IgD-negative memory B cell (primary cell): ENCODE data around the gene TTC3. TPM values are rescaled to one million over a fixed set of nuclear protein-coding genes. Genes with fewer than 3 reads are reported as not detected.
A peak's percentile ranks its signal among the peaks of the same experiment; 100 is the strongest.
"Not testable (repeated sequence)": the region's sequence is repeated elsewhere in the genome, so short reads cannot be mapped to it uniquely, and the experiment has no call there.

Source experiments
- H3K27ac Mint-ChIP-seq, 3 donors: one replicate each; pipeline ENCODE4 v1.8.0; 2020 to 2022; ENCODE audit warnings: mild to moderate bottlenecking in 3 of 3, mixed read lengths in 3 of 3, moderate library complexity in 1 of 3
- H3K27me3 Mint-ChIP-seq: one replicate; pipeline ENCODE4 v1.8.0; 2021; ENCODE audit warnings: mixed read lengths
- H3K36me3 Mint-ChIP-seq: one replicate; pipeline ENCODE4 v1.8.0; 2020; ENCODE audit warnings: mild to moderate bottlenecking, mixed read lengths
- H3K4me1 Mint-ChIP-seq, 3 donors: one replicate each; pipeline ENCODE4 v1.8.0; 2020 to 2022; ENCODE audit warnings: mixed read lengths in 3 of 3, mild to moderate bottlenecking in 1 of 3
- H3K4me3 Mint-ChIP-seq, 4 donors: one replicate each; pipeline ENCODE4 v1.8.0; 2020 to 2022; ENCODE audit warnings: mild to moderate bottlenecking in 4 of 4, mixed read lengths in 4 of 4, moderate library complexity in 3 of 4
- H3K9me3 Mint-ChIP-seq, 3 donors: one replicate each; pipeline ENCODE4 v1.8.0; 2020 to 2021; ENCODE audit warnings: mixed read lengths in 3 of 3, mild to moderate bottlenecking in 1 of 3
- polyA plus RNA-seq: library from polyadenylated mRNA; unstranded; fragments of 300-500 nt; fragmentation: Illumina TruSeq; gene quantifications from one replicate; pipeline ENCODE4 v1.2.3, GENCODE V29; 2021

The TTC3 gene
- polyA plus RNA-seq, 1 donor from 2014 or later: 82.7 TPM

DNA sequence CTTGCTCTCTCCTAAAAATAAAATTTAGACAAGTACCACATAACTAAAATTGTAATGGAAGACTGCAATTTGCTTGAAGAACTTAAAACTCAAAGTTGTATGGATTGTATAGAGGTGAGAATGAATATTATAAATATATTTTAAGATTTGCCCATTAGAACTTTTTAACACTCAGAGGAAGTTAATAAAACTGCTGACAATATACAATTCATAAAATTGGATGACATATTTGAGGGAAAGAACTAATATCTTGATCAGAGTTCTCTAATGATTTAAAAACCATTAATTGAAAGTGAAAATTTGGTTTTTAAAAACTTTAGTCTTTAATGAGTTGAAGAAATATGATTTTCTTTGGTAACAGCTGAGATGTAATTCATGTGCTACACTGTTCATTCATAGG, 20.9 kb downstream of the TTC3 start:
- no peaks in the 10 kb centered on the region for H3K4me1 Mint-ChIP-seq
- H3K27ac Mint-ChIP-seq: no peak overlapping the region
- peaks cover 17% of the 10 kb centered on the region for H3K36me3 Mint-ChIP-seq
- H3K27me3 Mint-ChIP-seq: no peaks in the 10 kb centered on the region
- no peak overlapping the region for H3K4me3 Mint-ChIP-seq
- no peaks in the 10 kb centered on the region for H3K9me3 Mint-ChIP-seq

DNA sequence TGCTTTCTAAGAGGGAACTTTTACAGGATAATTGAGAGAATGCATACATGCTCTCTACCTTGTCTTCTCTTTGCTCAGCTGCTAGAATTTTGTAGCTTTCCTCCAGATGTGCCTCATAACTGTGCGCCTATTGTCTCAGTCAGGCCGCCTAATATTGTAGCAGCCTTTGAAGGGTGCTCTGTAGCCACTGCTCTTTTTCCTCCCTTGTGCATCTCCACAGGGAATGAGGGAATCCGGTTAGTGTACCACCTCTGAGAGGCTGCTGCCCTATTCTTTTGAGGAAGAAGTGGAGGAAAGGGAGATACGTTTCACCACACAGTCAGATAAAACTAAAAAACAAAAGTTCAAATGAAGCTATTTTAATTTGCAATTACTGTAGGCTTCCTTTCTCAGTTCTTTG, 22.8 kb downstream of the TTC3 start:
- Mint-ChIP-seq H3K4me3 (no peak overlapping the region), H3K9me3 (no peaks in the 10 kb centered on the region), H3K36me3 (peaks cover 17% of the 10 kb centered on the region), H3K27ac (no peak overlapping the region), H3K4me1 (no peaks in the 10 kb centered on the region), H3K27me3 (no peaks in the 10 kb centered on the region)

DNA sequence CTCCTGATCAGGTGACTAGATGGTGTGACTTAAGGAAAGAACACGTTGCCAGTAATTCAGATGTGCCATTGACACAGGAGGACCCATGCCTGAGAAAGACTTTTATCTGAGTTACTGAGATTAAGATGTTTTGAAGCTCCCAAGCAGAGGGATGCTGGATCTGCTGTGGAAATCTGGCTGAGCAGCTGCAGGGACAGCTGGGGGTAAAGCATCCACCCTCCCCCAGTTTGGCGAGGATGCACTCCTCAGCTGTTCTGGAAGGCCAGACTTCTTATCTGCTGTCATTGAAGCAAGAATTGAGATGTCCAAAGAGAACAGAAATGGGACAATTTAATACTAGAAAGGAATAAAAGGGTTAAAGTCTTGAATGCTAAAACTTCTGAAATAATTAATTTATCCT, 25.7 kb downstream of the TTC3 start:
- Mint-ChIP-seq H3K9me3 (no peaks in the 10 kb centered on the region), H3K36me3 (peaks cover 16% of the 10 kb centered on the region), H3K4me3 (no peak overlapping the region), H3K27ac (no peak overlapping the region), H3K27me3 (no peaks in the 10 kb centered on the region), H3K4me1 (no peaks in the 10 kb centered on the region)

DNA sequence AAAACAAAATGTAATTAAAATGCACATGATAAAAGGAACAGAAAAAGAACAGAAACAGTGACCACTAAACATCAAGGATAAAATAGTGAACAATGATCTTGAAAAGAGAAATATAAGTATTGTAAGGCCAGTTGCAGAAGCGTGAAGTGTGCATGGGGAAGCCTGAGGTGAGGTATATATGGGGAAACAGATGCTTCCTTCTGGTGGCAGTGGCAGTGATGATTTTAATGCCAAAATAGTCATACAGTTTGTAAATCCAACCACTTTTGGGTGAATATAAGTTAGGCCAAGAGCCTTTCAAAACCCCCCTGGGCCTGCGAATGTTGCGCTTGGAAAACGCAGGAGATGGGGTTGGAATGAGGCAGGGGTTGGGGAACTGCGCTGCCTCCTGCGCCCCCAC, 27.3 kb downstream of the TTC3 start:
- no peak overlapping the region for H3K27ac Mint-ChIP-seq
- H3K4me3 Mint-ChIP-seq: no peak overlapping the region
- H3K36me3 Mint-ChIP-seq: peaks cover 19% of the 10 kb centered on the region
- H3K4me1 Mint-ChIP-seq: no peaks in the 10 kb centered on the region
- no peaks in the 10 kb centered on the region for H3K27me3 Mint-ChIP-seq
- peaks cover 0 to 2% (median 0%) of the 10 kb centered on the region in 3 donors for H3K9me3 Mint-ChIP-seq

DNA sequence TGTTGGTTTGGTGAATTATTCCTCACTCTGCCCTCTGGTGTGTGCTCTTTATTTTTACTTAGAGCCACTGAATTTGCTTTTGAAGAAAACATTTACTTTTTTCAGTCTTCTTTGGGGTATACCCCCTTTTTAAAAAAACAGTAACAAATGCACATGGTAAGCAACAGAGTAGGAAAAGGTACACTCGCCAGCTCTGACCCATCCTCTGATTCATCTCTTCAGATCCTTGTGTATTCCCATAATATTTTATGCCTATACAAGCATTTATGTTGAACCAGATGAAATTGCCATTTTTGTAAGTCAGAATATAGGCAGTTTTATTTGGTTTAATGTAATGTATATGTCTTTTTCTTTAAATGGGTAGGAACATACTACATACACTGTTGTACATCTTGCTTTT, 28.3 kb downstream of the TTC3 start:
- no peak overlapping the region for H3K4me3 Mint-ChIP-seq
- H3K27ac Mint-ChIP-seq: no peak overlapping the region
- no peaks in the 10 kb centered on the region for H3K4me1 Mint-ChIP-seq
- H3K36me3 Mint-ChIP-seq: peaks cover 18% of the 10 kb centered on the region
- H3K27me3 Mint-ChIP-seq: no peaks in the 10 kb centered on the region
- peaks cover 0 to 2% (median 0%) of the 10 kb centered on the region in 3 donors for H3K9me3 Mint-ChIP-seq

DNA sequence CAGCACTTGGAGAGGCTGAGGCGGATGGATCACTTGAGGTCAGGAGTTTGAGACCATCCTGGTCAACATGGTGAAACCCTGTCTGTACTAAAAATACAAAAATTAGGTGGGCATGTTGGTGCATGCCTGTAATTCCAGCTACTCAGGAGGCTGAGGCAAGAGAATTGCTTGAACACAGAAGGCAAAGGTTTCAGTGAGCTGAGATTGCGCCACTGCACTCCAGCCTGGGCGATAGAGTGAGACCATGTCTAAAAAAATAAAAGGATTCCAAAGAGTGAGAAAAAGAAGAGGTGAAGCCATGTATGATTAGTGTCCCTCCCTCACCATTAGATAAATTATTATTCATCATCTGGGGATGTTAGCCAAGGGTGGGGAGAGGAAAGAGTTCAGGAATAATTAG, 29.7 kb downstream of the TTC3 start:
- not testable (repeated sequence) for H3K4me1 Mint-ChIP-seq, H3K27me3 Mint-ChIP-seq, H3K27ac Mint-ChIP-seq, H3K9me3 Mint-ChIP-seq, H3K4me3 Mint-ChIP-seq
- H3K36me3 Mint-ChIP-seq: peaks cover 14% of the 10 kb centered on the region

DNA sequence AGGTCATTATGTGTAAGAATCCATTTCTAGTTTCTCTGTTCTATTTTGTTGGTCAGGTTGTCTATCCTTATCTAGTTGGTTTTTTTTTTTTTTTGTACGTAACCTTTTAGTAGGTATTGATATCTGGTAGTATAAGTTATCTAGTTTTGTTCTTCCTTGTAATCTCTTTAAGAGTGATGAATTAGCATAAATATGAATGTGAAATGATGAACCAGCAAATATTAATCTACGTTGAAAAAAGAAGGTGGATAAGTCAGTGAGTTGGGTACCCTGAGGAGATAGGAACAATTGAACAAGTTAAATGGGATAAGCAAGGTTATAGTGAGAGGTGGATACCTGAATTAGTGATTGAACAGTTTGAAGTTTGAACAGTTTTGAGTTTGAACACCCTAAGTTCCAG, 33.9 kb downstream of the TTC3 start:
- no peak overlapping the region for H3K27ac Mint-ChIP-seq
- peaks cover 0 to 2% (median 0%) of the 10 kb centered on the region in 3 donors for H3K9me3 Mint-ChIP-seq

DNA sequence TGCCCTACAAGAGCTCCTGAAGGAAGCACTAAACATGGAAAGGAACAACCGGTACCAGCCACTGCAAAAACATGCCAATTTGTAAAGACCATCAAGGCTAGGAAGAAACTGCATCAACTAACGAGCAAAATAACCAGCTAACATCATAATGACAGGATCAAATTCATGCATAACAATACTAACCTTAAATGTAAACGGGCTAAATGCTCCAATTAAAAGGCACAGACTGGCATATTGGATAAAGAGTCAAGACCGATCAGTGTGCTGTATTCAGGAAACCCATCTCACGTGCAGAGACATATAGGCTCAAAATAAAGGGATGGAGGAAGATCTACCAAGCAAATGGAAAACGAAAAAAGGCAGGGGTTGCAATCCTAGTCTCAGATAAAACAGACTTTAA, 38.0 kb downstream of the TTC3 start:
- H3K4me1 Mint-ChIP-seq, H3K27ac Mint-ChIP-seq: not testable (repeated sequence)

More for the DNA sequence above, 33.9 kb downstream of the TTC3 start:
- Mint-ChIP-seq H3K4me1 (no peaks in the 10 kb centered on the region), H3K27me3 (no peaks in the 10 kb centered on the region), H3K36me3 (peaks cover 14% of the 10 kb centered on the region), H3K4me3 (no peak overlapping the region)

DNA sequence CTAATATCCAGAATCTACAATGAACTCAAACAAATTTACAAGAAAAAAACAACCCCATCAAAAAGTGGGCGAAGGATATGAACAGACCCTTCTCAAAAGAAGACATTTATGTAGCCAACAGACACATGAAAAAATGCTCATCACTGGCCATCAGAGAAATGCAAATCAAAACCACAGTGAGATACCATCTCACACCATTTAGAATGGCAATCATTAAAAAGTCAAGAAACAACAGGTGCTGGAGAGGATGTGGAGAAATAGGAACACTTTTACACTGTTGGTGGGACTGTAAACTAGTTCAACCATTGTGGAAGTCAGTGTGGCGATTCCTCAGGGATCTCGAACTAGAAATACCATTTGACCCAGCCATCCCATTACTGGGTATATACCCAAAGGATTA, 41.2 kb downstream of the TTC3 start:
- H3K27me3 Mint-ChIP-seq, H3K27ac Mint-ChIP-seq, H3K9me3 Mint-ChIP-seq, H3K36me3 Mint-ChIP-seq, H3K4me1 Mint-ChIP-seq, H3K4me3 Mint-ChIP-seq: not testable (repeated sequence)

More for the DNA sequence above, 38.0 kb downstream of the TTC3 start:
- not testable (repeated sequence) for H3K4me3 Mint-ChIP-seq, H3K27me3 Mint-ChIP-seq, H3K9me3 Mint-ChIP-seq
- peaks cover 10% of the 10 kb centered on the region for H3K36me3 Mint-ChIP-seq

DNA sequence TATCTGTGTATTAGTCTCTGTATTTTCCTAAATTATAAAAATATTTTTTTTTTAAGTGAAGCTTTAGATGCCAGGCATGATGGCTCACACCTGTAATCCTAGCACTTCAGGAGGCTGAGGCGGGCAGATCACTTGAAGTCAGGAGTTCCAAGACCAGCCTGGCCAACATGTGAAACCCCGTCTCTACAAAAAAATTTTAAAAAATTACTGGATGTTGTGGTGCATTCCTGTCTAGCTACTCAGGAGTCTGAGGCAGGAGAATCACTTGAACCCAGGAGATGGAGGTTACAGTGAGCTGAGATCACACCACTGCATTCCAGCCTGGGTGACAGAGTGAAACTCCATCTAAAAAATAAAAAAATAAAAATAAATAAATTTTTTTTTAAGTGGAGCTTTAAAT, 43.4 kb downstream of the TTC3 start:
- not testable (repeated sequence) for H3K36me3 Mint-ChIP-seq, H3K4me3 Mint-ChIP-seq, H3K27ac Mint-ChIP-seq, H3K9me3 Mint-ChIP-seq, H3K27me3 Mint-ChIP-seq, H3K4me1 Mint-ChIP-seq

DNA sequence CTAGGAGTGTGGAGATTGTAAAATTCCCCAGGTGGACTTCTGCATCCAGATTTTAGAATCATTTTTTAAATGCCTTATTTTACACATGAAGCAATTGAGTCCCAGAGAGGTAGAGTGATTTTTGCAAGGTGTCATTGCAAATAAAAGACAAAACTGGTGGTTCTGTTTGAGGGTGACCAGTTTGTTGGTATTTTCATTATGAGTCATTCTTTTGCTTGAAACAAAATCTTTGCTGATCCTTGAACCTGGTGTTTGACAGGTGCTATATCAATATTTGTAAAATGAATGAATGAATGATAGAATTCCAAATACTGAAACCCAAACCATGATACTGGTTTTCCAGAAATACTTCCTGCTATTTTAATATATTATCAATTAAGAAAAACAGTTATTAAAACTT, 44.1 kb downstream of the TTC3 start:
- peaks cover 7% of the 10 kb centered on the region for H3K36me3 Mint-ChIP-seq
- H3K27me3 Mint-ChIP-seq: no peaks in the 10 kb centered on the region
- H3K4me3 Mint-ChIP-seq: no peak overlapping the region
- peaks cover 0 to 3% (median 2%) of the 10 kb centered on the region in 3 donors for H3K4me1 Mint-ChIP-seq
- H3K9me3 Mint-ChIP-seq: peaks cover 0 to 1% (median 0%) of the 10 kb centered on the region in 3 donors
- H3K27ac Mint-ChIP-seq: no peak overlapping the region

DNA sequence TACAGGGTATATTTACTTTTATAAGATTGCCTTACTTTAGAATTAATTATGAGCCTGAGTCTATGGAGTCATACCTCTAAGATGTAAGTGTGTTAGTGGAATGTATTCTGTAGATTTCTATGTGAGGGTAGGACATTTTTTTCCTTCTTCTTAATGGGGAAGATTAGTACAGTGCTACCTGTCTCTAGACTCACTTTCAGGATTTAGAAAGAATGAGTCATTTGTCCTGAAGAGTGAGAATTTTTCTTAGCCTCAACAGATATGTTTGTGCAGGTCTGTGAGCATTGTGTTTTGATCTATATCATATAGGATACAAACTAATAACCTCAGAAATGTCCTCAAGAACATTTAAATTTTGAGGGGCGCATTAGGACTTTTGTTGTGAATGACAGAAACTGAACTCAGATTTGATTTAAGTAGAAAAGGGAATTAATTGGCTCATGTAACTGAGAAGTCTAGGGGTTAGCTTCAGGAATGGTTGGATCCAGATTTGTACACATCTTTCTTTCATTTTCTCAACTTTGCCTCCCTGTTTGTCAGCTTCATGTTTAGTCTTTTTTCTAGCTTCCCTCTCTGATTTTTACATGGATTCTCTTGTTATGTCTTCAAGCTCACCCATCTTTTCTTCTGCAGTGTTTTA, 45.3 kb downstream of the TTC3 start:
- Mint-ChIP-seq H3K27ac (no peak overlapping the region), H3K27me3 (no peaks in the 10 kb centered on the region), H3K4me1 (peaks cover 0 to 3% (median 2%) of the 10 kb centered on the region in 3 donors), H3K4me3 (no peak overlapping the region), H3K9me3 (peaks cover 0 to 1% (median 0%) of the 10 kb centered on the region in 3 donors), H3K36me3 (peaks cover 9% of the 10 kb centered on the region)

DNA sequence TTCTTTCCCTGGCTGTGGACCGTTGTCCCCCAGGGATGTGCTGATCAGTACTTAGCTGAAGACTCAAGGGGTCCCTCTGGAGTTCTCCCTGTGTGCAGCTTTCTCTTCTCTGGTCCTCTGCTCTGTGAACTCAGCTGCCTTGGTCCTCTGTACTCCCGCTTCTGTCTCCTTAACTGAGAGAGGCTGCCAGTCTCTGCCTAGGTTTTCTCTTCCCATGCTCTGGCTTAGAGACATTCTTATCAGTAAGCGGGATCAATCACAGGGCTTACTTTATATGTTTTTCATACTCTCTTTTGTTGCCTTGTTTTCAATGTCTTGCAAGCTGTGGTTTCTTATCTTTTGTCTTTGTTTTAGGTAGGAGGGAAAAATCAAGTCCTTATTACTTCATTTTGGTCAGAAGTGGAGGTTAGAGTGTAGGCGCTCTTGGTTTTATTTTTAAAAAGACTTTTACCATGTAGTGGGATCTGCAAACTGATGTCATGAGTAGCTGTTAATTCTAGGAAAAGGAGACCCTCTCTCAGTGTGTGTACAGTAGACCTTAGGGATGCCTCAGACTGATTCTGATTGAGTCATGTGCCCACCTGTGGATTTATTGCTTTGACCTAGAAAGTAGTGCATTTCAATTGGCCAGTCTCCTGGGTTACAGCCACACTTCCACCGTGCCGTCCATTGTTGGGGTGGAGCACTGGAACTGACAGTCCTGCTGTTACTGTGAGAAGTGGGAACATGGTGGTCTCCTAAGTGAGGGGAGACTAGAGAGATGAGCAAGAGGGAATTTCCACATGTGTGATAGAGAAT, 46.6 kb downstream of the TTC3 start:
- peaks cover 9% of the 10 kb centered on the region for H3K36me3 Mint-ChIP-seq
- H3K27ac Mint-ChIP-seq: no peak overlapping the region

DNA sequence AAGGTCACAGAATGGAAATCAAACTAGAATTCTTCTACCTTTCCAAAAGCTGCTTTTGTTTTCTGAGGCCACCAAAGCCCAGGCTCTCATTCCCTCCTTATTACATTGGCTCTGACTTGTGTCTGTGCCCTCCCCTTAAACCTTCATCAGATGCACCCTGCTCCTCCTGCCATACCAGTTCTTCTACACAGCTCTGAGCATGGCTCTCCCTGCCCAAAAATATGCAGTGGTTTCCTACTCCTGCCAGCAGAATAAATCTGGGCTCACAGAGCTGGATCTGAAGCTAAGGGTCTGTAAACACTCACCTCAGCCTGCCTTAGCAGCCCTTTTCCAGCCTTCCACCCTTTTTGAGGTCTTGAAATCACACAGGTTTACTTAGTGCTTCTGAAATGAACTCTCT, 55.0 kb downstream of the TTC3 start:
- H3K36me3 Mint-ChIP-seq: peaks cover 11% of the 10 kb centered on the region
- no peak overlapping the region for H3K27ac Mint-ChIP-seq

More for the DNA sequence above, 46.6 kb downstream of the TTC3 start:
- Mint-ChIP-seq H3K9me3 (peaks cover 0 to 1% (median 0%) of the 10 kb centered on the region in 3 donors), H3K4me1 (peaks cover 0 to 3% (median 2%) of the 10 kb centered on the region in 3 donors), H3K4me3 (no peak overlapping the region), H3K27me3 (no peaks in the 10 kb centered on the region)

DNA sequence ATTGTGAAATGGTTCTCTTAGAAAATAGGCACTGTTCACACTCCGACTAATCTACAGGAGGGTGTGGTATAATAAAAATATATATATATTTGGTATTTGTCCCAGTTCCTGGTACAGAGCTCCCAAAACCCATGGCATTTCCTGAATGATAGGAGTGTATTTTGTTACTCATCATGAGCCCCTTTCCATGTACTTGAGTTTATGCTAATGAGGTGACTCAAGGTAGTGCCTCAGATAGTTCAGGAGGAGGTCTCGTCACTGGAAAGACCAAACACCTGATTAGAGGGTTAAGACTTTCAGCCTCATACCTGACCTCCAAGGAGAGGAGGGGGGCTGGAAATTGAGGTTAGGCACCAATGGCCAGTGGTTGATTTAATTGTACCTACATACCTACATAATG, 57.9 kb downstream of the TTC3 start:
- Mint-ChIP-seq H3K27ac (no peak overlapping the region), H3K36me3 (peaks cover 16% of the 10 kb centered on the region), H3K9me3 (no peaks in the 10 kb centered on the region), H3K4me1 (no peaks in the 10 kb centered on the region), H3K4me3 (no peak overlapping the region), H3K27me3 (no peaks in the 10 kb centered on the region)

More for the DNA sequence above, 55.0 kb downstream of the TTC3 start:
- no peaks in the 10 kb centered on the region for H3K4me1 Mint-ChIP-seq
- no peak overlapping the region for H3K4me3 Mint-ChIP-seq
- no peaks in the 10 kb centered on the region for H3K27me3 Mint-ChIP-seq
- no peaks in the 10 kb centered on the region for H3K9me3 Mint-ChIP-seq

DNA sequence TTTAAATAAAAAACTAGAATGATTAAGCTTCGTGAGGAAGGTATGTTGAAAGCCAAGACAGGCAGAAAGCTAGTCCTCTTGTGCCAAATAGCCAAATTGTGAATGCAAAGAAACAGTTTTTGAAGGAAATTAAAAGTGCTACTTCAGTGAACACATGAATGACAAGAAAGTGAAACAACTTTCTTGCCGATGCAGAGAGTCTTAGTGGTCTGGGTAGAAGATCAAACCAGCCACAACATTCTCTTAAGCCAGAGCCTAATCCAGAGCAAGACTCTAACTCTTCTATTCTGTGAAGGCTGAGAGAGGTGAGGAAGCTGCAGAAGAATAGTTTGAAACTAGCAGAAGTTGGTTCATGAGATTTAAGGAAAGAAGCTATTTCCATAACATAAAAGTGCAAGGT, 63.2 kb downstream of the TTC3 start:
- H3K27me3 Mint-ChIP-seq: no peaks in the 10 kb centered on the region
- no peak overlapping the region for H3K4me3 Mint-ChIP-seq
- peaks cover 0 to 5% (median 0%) of the 10 kb centered on the region in 3 donors for H3K9me3 Mint-ChIP-seq
- peak overlapping the region in 1 of 3 donors; percentile 50 for H3K27ac Mint-ChIP-seq
- peaks cover 20% of the 10 kb centered on the region for H3K36me3 Mint-ChIP-seq
- H3K4me1 Mint-ChIP-seq: no peaks in the 10 kb centered on the region
